Activated gamma-delta T cell (primary cell): ENCODE measurements around the gene PLXNA3.

Experiments
- DNase-seq: peaks from one replicate; lab custom pipeline; 2025; lab: John Stamatoyannopoulos, UW

Gene PLXNA3

DNA sequence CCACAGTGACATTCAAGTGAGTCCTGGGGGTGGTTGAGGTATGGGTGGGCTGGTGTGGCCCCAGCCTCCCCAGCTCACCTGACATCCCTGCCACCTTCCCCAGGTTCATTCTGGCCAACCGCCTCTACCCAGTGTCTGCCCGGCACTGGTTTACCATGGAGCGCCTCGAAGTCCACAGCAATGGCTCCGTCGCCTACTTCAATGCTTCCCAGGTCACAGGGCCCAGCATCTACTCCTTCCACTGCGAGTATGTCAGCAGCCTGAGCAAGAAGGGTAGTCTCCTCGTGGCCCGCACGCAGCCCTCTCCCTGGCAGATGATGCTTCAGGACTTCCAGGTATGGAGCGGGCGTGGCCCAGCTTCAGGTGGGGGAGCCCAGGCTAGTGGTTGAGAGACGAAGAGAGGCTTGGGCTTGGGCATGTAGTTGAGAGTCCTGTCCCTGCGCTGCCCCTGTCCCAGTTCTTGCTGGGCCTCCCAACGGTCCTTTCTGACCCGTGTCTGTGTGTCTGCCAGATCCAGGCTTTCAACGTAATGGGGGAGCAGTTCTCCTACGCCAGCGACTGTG lies 22.8 kb upstream of the PLXNA3 start:
- no peak for DNase-seq

DNA sequence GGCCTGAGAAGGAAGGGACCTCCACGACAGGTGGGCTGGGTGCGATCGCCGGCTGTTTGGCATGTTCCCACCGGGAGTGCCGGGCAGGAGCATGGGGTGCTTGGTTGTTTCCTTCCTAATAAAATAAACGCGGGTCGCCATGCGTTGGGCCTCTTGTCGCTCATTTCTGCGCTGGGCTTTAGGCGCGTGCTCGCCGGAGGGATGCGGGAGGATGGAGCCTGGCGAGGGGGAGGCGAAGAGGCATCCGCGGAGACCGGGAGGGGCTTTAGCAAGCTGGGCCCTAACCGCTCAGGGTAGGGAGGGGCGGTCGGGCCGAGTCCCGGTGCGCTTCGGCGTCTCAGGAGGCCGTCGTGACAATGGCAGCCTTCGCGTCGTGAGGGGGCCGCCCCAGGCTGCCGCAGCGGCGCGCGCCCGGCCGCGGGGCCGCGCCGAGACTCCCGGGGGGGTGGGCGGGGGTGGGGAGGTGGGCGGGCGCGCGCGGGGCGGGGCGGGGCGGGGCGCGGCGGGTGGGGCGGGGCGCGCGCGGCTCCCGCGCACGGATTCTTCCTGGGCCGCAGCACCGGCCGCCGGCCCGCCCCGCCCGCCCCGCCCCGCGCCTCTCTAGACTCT lies 21.6 kb upstream of the PLXNA3 start:
- peak; percentile 49 for DNase-seq

DNA sequence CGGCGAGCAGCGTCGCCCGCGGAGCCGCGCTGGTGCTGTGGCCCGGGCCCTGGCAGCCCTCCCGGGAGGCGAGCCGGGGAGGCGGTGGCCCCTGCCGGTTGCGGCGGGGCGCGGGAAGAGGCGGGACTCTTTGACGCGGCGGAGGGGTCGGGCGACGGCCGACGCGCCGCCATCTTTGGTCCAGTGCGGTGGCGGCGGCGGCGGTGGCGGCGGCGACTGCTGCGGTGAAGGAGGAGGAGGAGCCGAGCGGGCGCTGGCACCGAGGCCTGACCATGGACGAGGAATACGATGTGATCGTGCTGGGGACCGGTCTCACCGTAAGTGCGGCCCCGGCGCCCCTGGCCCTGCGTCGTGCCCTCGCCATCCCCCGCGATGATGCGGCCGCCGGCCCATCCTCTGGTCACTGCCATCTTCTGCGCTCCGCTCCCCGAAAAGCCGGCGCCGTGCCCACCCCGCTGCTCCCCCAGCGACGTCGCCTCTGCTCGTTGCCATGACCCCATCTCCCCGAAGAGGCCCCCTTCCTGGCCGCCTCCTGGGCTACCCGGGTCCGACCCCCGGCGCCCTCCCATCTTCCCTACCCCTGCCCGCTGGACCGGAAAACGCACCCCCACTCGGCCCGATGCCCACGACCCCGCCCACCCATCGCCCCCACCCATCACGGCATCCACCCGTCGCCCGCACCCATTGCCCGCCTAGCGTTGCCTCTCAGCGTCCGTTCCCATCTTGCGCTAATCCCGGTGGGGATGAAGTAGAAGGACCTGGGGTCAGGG lies 20.9 kb upstream of the PLXNA3 start, which contains the start of gene GDI1:
Gene GDI1, plus strand, starts transcription at position 172 of the 770 bp plus-strand sequence. Its CDS starts 101 bp downstream, at position 273.
- DNase-seq: peak; percentile 58

DNA sequence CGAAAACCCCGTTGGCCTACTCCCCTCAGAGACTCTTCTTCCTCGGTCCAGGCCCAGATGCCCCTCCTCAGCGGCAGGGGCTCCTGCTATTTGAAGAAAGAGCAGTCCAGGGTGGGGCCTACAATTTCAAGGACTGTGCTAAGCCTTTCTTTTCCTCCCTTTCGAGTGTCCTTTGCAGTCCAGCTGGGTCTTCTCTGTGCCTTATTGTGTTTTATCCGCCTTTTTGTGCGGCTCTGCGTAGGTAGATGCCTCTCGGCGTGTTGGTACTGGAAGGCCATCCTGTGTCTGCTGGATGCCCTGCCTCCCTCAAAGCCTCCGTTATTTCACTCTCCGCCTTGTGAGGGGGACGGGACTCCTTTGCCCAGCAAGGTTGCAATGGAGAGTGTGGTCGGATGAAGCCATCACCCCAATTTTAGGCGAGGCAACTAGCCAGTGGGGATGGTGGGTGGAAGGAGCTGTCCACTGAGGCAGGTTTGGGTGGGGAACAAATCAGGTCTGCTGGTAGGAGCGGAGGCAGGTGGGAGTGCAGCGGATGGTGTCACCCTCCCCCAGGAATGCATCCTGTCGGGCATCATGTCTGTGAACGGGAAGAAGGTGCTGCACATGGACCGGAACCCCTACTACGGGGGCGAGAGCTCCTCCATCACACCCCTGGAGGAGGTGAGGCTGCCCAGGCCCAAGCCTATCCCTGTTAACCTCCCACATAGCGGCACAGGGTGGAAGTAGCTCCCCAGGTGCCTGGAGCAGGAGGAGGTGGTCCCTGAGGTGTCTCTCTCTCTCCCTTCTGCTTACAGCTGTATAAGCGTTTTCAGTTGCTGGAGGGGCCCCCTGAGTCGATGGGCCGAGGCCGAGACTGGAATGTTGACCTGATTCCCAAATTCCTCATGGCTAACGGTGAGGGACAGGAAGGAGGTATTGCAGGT lies 19.8 kb upstream of the PLXNA3 start:
- DNase-seq: no peak

DNA sequence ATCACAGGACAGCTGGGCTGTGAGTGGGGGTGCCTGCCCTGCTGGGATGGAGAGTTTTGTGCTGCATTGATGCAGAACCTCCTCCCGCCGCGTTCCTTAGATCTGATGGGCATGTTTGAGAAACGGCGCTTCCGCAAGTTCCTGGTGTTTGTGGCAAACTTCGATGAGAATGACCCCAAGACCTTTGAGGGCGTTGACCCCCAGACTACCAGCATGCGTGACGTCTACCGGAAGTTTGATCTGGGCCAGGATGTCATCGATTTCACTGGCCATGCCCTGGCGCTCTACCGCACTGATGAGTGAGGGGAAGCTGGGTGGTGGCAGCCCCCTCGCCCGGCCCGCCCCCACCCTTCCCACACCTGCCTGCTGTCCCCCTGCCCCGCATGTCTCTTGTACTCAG lies 18.2 kb upstream of the PLXNA3 start:
- no peak for DNase-seq

DNA sequence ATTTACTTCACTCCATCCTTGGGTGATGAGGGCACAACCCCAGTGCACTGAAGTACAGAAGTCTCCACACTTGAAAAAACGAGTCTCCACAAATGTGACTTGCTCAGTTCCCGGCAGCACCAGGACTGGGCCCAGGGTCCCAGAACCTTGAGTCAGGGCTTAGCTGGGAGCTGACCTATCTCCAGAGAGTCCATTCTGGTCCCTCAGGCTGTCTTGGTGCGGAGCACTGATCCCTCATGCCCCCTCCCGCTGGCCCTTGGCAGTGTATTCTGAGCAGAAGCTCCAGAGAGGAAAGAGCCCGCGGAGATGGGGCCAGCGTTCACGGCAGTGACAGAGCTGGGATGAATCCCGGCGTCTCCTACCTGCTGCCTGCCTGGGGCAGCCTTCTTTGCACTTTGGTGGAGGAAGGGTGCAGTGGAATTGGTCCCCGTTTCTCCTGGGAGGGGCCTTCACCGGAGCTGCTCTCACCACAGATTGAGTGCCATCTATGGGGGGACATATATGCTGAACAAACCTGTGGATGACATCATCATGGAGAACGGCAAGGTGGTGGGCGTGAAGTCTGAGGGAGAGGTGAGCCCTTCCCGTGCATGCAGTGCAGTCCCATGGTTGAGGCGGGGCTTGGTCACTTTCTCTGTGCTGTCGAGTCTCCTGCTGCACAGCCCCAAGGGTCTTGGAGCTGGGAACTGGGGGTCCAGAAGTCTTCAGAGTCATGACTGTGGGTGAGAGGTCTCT lies 17.3 kb upstream of the PLXNA3 start:
- no peak for DNase-seq

DNA sequence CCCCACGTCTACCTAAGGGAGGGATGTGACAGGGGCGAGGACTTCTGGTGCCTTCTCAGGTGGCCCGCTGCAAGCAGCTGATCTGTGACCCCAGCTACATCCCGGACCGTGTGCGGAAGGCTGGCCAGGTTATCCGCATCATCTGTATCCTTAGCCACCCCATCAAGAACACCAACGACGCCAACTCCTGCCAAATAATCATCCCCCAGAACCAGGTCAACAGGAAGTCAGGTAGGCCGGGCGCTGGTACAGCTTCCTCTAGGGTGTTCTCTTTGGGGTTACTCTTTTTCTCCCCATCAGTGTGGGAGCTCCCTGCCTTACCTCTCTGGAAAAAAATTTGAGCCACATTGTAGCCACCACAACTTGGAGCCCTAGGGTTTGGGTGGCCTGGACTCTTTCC lies 16.5 kb upstream of the PLXNA3 start:
- no peak for DNase-seq

DNA sequence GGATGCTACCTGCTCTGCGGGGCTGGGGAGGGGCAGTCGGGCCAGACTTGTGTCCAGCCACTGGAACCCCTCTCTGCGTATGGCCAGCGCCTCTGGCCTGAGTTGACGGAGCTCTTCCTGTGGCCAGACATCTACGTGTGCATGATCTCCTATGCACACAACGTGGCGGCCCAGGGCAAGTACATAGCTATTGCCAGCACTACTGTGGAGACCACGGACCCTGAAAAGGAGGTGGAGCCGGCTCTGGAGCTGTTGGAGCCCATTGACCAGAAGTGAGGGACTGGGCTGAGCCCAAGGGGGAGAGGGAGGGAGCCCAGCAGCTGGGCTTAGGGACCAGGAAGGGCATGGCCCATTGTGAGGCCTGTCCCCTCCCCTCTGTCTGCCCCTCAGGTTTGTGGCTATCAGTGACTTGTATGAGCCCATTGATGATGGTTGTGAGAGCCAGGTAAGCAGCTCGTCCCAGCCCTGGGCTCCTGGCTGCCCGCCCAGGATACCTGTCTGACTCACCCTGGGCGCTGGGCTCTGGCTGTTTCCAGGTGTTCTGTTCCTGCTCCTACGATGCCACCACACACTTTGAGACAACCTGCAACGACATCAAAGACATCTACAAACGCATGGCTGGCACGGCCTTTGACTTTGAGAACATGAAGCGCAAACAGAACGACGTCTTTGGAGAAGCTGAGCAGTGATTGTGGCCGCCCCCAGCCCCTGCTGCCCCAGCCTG lies 15.9 kb upstream of the PLXNA3 start:
- DNase-seq: no peak

DNA sequence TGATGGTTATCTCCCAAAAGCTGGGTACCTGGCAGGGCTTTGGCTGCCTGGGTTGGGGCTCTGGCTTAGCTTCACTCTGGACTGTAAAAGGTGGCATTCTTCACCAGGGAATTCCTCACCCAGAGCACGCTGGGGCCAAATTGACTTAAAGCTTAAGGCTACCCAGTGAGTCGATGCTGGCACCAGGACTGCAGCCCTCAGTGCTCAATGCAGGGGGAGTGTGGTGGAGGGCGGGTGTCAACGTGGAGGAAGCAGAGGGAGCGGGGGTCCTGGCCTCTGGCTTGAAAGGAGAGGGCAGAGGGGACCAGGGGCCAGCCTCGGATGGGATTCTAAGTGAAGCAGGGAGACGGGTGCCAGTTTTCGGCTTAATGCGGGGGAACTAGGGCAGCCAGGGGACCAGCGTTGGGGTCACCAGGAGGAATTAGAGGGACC lies 14.6 kb upstream of the PLXNA3 start:
- DNase-seq: no peak

DNA sequence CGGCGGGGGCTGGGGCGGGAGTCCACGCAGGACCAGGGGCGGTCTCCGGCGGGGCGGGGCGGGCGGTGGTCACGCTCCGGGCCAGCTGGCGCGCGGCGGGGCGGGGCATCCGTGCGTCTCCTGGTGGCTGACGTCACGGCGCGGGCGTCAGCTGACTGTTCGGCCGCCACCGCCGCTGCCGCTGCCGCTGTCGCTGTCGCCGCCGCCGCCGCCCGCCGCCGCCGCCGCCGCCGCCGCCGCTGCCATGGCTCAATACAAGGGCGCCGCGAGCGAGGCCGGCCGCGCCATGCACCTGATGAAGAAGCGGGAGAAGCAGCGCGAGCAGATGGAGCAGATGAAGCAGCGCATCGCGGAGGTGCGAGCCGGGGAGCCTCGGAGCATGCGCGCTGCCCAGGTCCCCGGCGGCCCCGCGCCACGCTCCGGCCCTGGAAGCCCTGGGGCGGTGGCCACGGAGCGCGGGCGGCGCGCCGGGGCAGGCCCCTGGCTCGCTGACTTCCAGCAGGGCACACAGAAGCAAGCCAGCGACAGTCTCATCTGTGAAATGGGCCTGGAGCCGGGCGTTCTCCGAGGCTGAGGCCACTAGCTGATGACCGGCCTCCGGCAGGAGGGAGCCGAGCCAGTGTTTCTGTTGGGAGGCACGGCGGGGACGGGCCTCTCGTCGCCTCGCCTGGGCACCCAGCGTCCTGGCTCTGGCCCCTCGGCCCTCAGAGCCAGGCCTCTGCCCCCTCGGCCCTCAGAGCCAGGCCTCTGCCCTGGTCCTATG lies 13.9 kb upstream of the PLXNA3 start, which contains the start of gene FAM50A:
Gene FAM50A, plus strand, starts transcription at position 150 of the 763 bp plus-strand sequence. Its CDS starts 95 bp downstream, at position 245.
- DNase-seq: peak; percentile 69

DNA sequence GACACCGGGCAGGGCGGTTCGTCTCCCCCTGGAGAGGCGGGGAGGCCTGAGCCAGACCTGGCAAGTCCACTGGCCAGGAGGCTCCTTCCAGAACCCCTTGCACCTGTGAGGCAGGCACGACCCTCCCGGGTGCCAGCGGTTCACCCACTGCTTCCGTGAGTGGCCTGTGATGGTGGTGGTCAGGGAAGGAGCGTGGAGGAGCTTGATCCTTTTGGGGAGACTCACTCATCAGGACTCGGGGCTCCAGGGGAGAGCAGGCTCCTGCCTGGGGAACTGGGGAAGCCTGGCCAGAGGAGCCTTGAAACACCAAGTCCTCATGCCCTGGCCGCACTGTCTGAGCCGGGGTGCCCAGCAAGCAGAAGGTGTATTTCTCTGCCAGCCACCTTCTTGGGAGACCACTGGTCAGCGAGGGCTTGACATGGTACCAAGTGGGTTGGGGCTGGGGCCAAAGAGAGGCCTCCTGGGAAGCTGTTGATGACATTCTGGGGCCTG lies 13.3 kb upstream of the PLXNA3 start:
- DNase-seq: no peak

DNA sequence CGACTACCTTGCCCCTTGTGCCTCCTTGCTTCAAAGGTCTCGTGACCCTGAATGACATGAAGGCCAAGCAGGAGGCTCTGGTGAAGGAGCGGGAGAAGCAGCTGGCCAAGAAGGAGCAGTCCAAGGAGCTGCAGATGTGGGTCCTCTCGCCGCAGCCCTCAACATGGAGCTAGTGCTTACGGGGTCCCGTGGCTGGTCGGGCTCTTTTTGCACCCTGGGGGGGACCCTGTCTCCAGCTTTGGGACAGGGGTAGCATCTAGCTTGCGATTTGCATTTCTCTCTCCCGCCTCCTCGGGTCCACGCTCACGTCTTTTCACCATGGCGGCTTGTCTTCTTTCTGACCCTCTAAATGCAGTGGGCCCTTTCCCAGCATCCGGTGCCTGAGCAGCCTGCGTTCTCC lies 12.3 kb upstream of the PLXNA3 start:
- DNase-seq: no peak

DNA sequence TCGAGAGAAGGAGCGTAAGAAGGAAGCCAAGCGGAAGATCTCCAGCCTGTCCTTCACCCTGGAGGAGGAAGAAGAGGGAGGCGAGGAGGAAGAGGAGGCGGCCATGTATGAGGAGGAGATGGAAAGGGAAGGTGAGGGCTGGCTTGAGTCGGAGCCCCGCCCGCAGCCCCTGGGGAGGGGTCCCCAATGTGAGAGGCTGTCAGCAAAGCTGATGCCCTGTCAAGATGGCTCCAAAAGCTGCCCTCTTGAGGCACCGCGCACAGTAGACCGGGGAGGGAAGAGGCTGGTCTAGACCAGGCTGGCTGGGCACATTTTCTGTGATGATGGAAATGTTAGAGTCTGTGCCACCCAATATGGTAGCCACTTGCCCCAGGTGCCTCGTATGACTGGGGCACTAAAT lies 11.7 kb upstream of the PLXNA3 start:
- no peak for DNase-seq

DNA sequence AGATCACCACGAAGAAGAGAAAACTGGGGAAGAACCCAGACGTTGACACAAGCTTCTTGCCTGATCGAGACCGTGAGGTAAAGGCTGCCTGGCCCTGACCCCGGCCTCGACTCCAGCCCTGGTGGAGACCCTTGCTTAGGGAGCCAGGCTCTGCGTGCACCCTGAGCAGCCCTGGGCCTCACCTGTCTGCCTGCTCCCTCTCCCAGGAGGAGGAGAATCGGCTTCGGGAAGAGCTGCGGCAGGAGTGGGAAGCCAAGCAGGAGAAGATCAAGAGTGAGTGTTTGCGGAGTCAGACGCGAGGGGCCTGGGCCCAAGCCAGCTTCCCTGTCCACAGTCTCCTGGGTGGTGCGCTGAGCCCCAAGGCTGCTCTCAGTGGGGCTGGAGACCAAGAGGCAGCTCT lies 9.6 kb upstream of the PLXNA3 start:
- DNase-seq: no peak

DNA sequence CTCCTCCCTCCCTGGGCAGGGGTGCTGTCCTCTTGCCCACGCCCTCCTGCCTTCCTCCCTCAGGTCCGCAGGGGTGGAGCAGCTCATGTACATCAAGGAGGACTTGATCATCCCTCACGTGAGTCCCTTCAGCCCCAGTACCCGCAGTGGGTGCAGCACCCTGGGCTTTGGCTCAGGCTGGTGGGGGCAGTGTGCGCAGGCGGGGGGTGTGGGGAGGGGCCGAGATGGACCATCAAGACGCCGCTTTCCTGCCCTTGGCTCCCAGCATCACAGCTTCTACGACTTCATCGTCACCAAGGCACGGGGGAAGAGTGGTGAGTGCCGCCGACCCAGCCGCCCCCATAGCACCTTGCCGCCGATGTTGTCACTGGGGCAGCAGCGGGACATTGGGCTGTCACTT lies 8.5 kb upstream of the PLXNA3 start:
- DNase-seq: no peak

DNA sequence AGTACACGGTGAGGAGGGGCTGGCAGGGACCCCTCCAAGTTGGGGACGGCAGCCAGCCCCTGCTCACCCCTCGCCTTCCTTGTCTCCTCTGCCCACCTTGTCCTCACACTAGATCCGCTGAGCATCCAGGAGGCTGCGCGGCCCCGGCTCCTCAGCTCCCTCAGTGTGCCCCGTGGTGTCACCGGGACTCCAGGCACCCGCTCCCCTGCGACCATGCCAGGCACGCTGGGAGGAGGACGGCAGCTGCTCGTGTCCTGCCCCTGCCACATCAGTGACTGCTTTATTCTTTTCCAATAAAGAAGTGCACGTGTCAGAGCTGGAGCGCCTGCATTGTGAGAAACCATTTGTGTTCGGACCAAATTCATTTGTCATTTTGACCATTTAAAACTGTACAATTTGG lies 7.8 kb upstream of the PLXNA3 start:
- DNase-seq: no peak

DNA sequence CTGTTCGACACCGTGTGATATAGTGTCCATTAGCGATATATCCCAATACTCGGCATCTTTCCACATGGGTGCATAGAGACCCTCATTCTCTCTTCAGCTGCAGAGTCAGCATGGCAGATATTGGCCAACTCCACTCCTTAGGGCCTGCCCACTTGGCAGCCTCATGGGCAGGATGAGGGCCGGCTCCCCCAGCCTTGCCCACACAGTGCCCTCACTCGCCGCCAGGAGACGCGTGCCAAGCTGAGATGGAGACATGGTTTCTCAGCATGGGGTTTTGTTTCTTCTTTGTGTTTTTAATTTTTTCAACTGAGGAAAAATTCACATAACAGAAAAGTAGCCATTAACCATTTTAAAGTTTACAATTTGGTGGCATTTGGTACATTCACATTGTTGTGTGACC lies 5.3 kb upstream of the PLXNA3 start:
- no peak for DNase-seq

DNA sequence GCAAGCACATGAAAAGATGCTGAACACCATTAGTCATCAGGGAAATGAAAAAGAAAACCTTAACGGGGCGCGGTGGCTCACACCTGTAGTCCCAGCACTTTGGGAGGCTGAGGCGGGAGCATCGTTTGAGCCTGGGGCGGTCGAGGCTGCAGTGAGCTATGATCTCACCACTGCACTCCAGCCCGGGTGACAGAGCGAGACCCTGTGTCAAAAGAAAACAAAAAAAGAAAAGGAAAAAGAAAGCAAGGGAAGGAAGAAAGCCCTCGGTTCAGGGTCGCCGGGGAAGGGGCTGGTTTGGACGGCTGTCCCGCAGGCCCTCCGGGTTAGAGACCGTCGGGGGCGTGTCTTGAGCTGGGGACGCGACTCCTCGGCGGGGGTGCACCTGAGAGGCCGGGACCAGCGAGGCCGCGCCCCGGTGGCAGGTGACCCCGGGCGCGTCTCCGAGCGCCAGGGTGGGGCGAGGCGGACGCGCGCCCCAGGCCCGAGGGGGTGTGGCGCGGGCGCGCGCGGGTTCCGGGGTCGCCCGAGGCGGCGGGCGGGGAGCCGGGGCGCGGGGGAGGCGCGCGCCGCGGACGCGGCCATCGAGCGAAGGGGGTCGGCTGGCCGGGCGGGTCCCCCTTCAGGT lies 478 bp upstream of the PLXNA3 start:
- DNase-seq: peak; percentile 56
